HepG2 (cell line): Measurements from ENCODE around the gene SMIM24. TPM values are rescaled to one million over a fixed set of nuclear protein-coding genes. Genes with fewer than 3 reads are reported as not detected.

Experiments used
- ATF7-NPFF ChIP-seq: sonication (generic); formaldehyde crosslinking; IDR thresholded peaks from 2 replicates; pipeline ENCODE4 v1.8.1; 2023; ENCODE audit warnings: mild to moderate bottlenecking, low read depth, missing genetic modification reagents, moderate library complexity
- ATM ChIP-seq: fragments of 450-650 bp; IDR thresholded peaks from 2 replicates; pipeline ENCODE4 v1.7.1; 2017; ENCODE audit warnings: mild to moderate bottlenecking, borderline replicate concordance
- FOXP4 ChIP-seq: sonication (generic); formaldehyde crosslinking; IDR thresholded peaks from 2 replicates; pipeline ENCODE4 v1.4.0; 2020; ENCODE audit warnings: missing genetic modification reagents
- GTF2F1 ChIP-seq: fragments of 150-350 bp; IDR thresholded peaks from 2 replicates; pipeline ENCODE4 v1.6.1; 2014; ENCODE audit warnings: low read length
- NFKB2 ChIP-seq: sonication (generic); formaldehyde crosslinking; IDR thresholded peaks from 2 replicates; pipeline ENCODE4 v1.4.0; 2020; ENCODE audit warnings: missing genetic modification reagents, borderline replicate concordance
- POLR2A ChIP-seq, 2 experiments: IDR thresholded peaks; 2 replicates each; pipeline ENCODE4 v1.6.1; 2011; ENCODE audit warnings: low read depth in 2 of 2, low read length in 2 of 2, mild to moderate bottlenecking in 1 of 2, moderate library complexity in 1 of 2; ENCODE audit not compliant: insufficient read depth in 1 of 2
- RBFOX2 ChIP-seq: fragments of 200-400 bp; formaldehyde crosslinking; IDR thresholded peaks from 2 replicates; pipeline ENCODE4 v1.6.1; 2017; ENCODE audit warnings: low read depth, mild to moderate bottlenecking, low read length
- RXRA ChIP-seq: sonication (generic); formaldehyde crosslinking; IDR thresholded peaks from 2 replicates; pipeline ENCODE4 v1.5.1; 2020; ENCODE audit warnings: missing genetic modification reagents
- RXRB ChIP-seq: IDR thresholded peaks from 2 replicates; pipeline ENCODE4 v1.6.1; 2016; ENCODE audit warnings: borderline replicate concordance, missing genetic modification reagents, missing compliant biosample characterization
- SOX13 ChIP-seq, 3 experiments: fragments of 450-650 bp in 1 of 3; sonication (generic) in 1 of 3; formaldehyde crosslinking in 1 of 3; IDR thresholded peaks in 2 of 3; conservative IDR thresholded peaks in 1 of 3; 2 replicates each; pipeline versions ENCODE4 v1.5.0 to v1.6.1; 2016 to 2020; ENCODE audit warnings: antibody characterized with exemption in 1 of 3, mild to moderate bottlenecking in 1 of 3, missing compliant biosample characterization in 1 of 3, missing genetic modification reagents in 1 of 3, moderate library complexity in 1 of 3
- YEATS4 ChIP-seq: sonication (generic); formaldehyde crosslinking; IDR thresholded peaks from 2 replicates; pipeline ENCODE4 v1.4.0; 2020; ENCODE audit warnings: missing genetic modification reagents, borderline replicate concordance
- ZBTB40 ChIP-seq, 2 experiments: fragments of 450-650 bp in 1 of 2; sonication (generic) in 1 of 2; formaldehyde crosslinking in 1 of 2; IDR thresholded peaks; 2 replicates each; pipeline versions ENCODE4 v1.6.1 to v1.8.0; 2016 to 2022; ENCODE audit warnings: antibody characterized with exemption in 1 of 2, mild to moderate bottlenecking in 1 of 2, missing genetic modification reagents in 1 of 2
- ZGPAT ChIP-seq: IDR thresholded peaks from 2 replicates; pipeline ENCODE4 v1.6.1; 2016; ENCODE audit warnings: mild to moderate bottlenecking
- ZNF121 ChIP-seq: sonication (generic); formaldehyde crosslinking; IDR thresholded peaks from 2 replicates; pipeline ENCODE4 v1.5.0; 2020; ENCODE audit warnings: mild to moderate bottlenecking, missing genetic modification reagents
- ZSCAN25 ChIP-seq: sonication (generic); formaldehyde crosslinking; IDR thresholded peaks from 2 replicates; pipeline ENCODE4 v1.8.0; 2022; ENCODE audit warnings: mild to moderate bottlenecking, missing genetic modification reagents
- polyA plus RNA-seq, 8 experiments: library from polyadenylated mRNA; depleted of rRNA in 3 of 8; stranded (reverse) in 7 of 8; unstranded in 1 of 8; fragments of >200 nt; fragmentation: Illumina TruSeq in 4 of 8; extraction: Trizol in 4 of 8; gene quantifications; 2 replicates each; pipeline versions ENCODE4 v1.2.1 to v1.2.3, GENCODE V29; 2011 to 2016; ENCODE audit warnings: low read depth in 4 of 8, missing spikeins in 1 of 8, mixed read lengths in 1 of 8; ENCODE audit not compliant: insufficient read depth in 1 of 8
- total RNA-seq, 5 experiments: library from RNA; depleted of rRNA; stranded (reverse); fragments of >200 nt; fragmentation: Illumina TruSeq; extraction: Trizol; gene quantifications; 2 replicates each; pipeline ENCODE4 v1.2.3, GENCODE V29; 2016; ENCODE audit warnings: low read depth in 1 of 5

SMIM24 gene
- total and polyA plus RNA-seq, 2 of the 13 experiments (the other 11 are each of a cell fraction or from before 2014, with no cell fraction given) = 11.2 to 70.6 TPM

GRCh38 chr19:3480383-3481091 lies at the start of gene SMIM24 (continued):
- 0 out of 2 replicates have a peak, but pooled peaks have one; percentile 27 for TF ChIP-seq FOXP4
- TF ChIP-seq ZBTB40 (IDR thresholded peaks at IDR 0.05) = no peak
- TF ChIP-seq ZBTB40 (CRISPR knock-in tag; IDR thresholded peaks at IDR 0.05) = 0 out of 2 replicates have a peak, but pooled peaks have one; percentile 32
- peak; percentile 24 to 59 for TF ChIP-seq POLR2A (IDR thresholded peaks at IDR 0.05; ENCODE audit: insufficient read depth in 1 of 2, low read depth in 2 of 2, low read length in 2 of 2)
- TF ChIP-seq ZGPAT (CRISPR knock-in tag) = peak; percentile 38; the same call in 1 of the 2 replicates
- TF ChIP-seq SOX13 (IDR thresholded peaks at IDR 0.05) = no peak
- peak in 1 of 2 experiments; percentile 47; a peak in 1 of 4 replicates for TF ChIP-seq SOX13 (CRISPR knock-in tag; conservative IDR thresholded peaks at IDR 0.05 in 1 of 2, IDR thresholded peaks at IDR 0.05 in 1 of 2)
- peak; percentile 78 for TF ChIP-seq ZSCAN25
- TF ChIP-seq RBFOX2 = peak; percentile 68
- TF ChIP-seq YEATS4 (CRISPR knock-in tag) = peak; percentile 52; the same call in 1 of the 2 replicates
- no peak for TF ChIP-seq ATM
- no peak for TF ChIP-seq GTF2F1
- 0 out of 2 replicates have a peak, but pooled peaks have one; percentile 16 for TF ChIP-seq NFKB2 (CRISPR knock-in tag)
- TF ChIP-seq RXRA (CRISPR knock-in tag) = peak; percentile 55
- 0 out of 2 replicates have a peak, but pooled peaks have one; percentile 25 for TF ChIP-seq RXRB (CRISPR knock-in tag)
- TF ChIP-seq ATF7-NPFF = no peak
- TF ChIP-seq ZNF121 = peak; percentile 85
